Activated T-cell treated with anti-CD3 and anti-CD28 coated beads for 48 hours (primary cell): ENCODE measurements around the gene BHMT.
"Not testable (repeated sequence)": the region's sequence is repeated elsewhere in the genome, so short reads cannot be mapped to it uniquely, and the experiment has no call there.

Experiments used
- DNase-seq: peaks from one replicate; pipeline ENCODE4 v3.0.0-alpha.2; 2020; ENCODE audit warnings: low read depth

Gene BHMT

DNA sequence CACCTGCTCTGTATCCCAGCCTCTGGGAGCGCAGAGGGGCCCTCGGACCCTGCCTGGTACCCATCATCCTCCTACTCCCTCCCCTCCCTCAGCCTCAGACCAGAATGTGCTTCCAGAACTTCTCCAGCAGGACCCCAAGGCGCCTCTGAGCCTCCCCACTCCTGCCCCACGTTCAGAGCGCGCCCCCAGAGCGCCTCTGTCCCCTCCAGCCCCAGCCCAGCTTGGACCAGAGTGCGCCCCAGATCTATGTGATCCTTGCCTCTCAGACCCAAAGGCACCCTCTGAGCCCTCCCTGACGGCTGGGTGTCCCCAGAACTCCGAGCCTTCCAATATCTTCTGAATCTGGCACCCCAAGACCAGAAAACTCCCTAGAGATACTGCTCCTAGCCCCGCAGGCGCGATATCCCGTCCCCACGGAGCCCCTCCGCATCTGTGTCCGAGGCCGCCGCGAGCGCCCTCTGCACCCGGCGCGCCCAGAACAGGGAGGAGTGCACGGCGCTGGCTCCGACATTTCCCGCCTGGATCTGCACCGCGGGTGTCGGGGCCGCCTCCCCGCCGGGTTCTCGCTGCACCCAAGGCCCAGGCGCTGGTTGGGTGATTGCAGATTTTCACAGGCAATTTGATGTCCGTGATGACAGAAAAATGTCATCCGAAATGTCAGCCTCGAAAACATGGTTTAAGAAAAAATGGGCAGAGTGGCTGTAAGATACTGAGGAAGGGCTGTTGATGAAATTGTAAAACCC lies 522 bp downstream of the BHMT start:
- no peak for DNase-seq

DNA sequence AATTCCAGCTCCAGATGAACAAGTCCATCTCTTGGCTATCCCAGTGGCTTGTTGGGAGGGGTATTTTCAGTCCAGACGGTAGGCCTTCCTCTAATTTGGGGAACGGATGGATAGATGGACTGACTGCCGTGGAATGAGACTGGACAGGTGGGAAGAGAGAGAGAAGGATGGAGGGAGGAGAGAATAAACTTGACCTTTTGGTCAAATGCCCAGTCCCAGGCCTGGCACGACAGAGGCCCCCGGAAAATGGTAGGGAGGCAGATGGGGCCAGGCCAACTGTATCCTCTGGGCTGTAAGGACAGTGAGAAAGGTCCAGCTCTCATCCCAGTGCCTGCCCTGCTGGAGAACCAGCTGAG lies 1.1 kb downstream of the BHMT start:
- DNase-seq: no peak

DNA sequence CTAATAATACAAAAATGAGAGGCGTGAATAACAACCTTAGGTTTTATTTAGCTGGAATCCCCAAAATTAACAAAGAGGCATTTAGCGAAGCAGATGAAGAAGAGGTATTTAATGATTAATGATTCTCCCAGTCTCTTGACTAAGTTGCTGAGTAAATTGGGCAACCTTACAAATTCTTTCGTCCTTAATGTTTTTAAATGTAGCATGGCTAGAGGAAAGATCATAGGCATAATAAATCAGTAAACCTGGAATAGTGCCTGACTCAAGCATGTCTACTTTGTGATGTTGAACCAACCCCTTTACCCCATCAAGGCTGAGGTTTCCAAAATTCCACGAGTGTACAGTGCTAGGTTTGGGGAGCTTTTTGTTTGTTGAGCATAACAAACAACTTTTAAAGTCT lies 7.9 kb downstream of the BHMT start:
- DNase-seq: no peak

DNA sequence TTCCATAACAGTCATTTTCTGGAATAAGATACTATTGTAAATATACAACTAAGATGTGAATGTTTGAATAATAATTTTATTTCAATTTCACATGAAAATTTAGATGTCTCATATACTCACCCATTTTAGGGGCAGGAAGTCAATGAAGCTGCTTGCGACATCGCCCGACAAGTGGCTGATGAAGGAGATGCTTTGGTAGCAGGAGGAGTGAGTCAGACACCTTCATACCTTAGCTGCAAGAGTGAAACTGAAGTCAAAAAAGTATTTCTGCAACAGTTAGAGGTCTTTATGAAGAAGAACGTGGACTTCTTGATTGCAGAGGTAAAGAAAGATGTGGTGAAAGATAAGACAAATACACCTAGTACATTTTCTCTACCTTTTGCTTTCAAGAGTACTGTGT lies 8.6 kb downstream of the BHMT start:
- no peak for DNase-seq

DNA sequence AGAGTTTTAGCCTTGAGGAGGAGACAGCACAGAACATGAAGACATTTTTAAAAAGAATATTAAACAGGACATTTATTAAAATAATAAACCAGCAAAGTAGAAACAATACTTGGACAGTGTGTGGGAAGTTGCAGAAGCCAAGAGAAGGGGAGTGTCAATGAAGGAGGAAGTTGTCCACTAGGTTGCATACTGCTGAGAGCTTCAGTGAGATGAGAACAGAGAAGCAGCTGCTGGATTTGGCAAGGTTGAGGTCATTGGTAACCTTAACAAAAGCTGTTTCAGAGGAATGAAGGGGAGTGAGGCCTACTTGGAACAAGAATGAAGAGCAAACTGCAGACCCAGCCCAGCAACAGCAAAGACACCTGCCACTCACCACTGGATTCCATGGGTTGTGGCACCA lies 11.4 kb downstream of the BHMT start:
- no peak for DNase-seq

DNA sequence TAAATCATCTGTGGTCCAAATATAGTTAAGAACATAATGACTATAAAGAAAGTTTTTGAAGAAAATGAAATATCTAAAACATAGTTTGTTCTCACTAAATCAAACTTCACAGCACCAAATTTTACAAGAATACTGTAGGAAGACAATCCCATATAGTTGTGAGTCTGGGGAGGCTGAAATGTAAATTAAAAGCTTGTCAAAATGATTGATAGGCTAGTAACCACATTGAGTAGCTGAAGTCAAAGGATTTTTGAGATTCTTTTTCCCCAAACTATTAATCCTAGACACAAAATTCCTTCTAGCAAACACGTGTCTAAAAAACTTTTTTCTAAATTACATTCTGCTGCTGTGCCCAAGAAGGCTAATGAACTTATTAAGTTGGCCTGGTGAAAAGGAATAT lies 13.0 kb downstream of the BHMT start:
- DNase-seq: no peak

DNA sequence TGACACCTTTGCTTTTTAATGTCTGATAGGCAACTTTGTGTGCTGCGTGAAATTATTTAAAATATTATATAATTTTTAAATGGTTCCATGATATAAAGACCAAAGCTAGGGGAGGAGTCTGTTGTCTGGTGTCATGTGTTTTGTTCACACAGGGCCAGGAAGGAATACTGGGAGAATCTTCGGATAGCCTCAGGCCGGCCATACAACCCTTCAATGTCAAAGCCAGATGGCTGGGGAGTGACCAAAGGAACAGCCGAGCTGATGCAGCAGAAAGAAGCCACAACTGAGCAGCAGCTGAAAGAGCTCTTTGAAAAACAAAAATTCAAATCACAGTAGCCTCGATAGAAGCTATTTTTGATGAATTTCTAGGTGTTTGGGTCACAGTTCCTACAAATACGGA lies 19.2 kb downstream of the BHMT start:
- no peak for DNase-seq

DNA sequence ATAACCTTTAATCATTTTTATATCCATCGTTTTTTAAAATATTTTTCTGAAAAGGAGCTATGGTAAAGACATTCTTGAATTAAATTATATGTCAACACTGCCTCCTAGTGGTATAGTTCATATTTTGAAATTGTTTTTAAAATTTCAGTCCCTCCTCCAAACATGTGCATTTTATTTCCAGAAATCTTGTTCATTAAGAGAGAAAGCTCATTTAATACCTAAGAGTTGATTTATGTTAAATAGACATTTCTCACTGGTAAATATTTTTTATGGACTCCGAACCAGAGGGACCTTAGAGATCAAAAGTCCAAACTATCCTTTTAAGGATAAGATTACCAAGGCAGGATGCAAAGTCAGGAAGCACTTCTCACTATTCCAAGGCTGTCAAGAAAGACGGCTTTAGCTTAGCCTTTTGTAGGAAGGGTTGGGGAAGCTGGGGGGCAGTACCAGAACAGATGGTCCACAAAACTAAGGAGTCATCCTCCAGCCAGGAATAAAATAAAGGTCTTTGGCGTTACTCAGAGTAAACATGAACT lies 21.6 kb downstream of the BHMT start:
- no peak for DNase-seq

DNA sequence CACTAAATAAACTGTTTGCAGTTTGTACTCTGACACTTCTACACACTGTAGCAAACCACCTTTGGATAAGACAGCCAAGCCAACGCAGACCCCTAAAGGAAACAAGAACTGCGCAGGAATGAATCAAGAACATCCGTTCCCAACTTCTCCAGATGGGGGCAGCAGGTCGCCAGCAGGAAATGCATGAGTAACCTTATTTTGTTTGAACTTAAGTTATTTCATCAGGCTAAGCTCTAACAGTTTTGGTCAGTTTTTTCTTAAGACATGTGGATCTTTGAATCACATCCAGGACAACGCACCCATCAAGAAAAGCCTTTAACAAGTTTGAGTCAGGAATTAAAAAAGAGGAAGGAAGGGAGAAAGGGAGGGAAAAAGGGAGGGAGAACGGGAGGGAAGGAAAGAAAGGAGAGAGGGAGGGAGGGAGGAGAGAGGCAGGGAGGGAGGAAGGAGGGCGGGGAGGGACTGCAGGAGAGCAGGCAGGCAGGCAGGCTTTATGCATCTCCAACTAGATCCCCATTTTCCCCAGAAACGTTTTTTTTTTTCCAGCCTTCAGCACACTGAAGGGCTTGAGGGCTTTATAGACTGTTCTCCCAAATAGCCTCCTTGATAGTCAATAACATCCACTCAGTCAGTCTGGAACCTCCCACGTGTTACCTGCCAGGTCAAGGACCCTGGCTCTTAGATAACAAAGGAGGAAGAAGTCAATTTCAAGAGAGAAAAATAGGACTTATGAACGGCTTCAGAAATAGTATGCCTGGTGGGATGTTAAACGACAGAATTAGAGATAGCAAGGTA lies 22.2 kb downstream of the BHMT start:
- peak; percentile 57 for DNase-seq

DNA sequence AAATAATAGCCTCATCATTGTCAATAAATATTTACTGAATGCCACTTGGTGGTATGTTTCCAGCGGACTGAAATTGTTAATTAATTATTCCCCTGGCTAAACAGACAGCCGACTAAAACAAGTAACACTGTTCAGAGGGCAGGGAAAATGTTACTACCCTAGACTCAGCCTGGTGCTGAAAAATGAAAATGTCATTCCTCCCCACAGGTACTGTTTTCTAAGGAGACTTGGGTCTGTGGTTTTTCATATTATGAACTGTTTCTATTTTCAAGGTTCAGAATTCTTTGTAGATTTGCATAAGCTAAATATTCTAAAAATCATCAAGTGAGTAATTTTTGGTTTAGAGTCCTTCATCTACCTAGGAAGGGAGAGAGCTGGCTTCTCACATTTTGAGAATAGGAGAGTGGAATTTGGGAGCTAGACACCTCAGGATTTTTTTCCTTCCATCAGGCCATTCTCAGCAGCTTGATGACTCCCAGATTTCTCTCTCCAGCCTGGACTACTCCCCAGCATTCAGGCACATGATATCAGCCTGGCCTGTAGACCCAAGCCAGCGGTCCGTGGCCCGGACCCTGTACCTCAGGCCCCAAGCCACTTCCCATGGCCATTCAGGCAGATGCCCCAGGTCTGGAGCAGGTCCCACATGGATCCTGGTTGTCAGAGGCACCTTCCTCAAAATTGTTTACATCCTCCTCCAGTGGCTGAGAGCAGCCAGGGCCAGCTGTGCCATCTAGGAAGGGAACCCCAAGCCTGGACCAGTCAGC lies 24.4 kb downstream of the BHMT start:
- no peak for DNase-seq

DNA sequence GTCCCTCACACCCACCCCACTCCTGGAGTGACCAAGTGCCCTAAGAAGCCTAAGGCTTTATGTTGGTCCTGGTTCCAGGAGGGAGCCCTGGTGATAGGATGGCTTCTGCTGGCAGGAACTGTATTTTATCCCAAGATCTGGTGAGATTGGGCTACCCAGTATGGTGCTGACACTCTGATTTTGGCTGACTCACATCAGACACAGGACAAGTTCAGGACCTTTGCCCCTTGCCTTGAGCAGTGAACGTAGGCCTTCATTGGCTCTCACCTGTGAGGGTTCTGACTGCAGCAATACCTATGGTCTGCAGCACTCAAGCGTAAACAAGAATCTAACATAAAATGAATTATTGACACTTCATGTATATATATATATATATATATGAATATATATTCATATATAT lies 25.0 kb downstream of the BHMT start:
- DNase-seq: no peak

DNA sequence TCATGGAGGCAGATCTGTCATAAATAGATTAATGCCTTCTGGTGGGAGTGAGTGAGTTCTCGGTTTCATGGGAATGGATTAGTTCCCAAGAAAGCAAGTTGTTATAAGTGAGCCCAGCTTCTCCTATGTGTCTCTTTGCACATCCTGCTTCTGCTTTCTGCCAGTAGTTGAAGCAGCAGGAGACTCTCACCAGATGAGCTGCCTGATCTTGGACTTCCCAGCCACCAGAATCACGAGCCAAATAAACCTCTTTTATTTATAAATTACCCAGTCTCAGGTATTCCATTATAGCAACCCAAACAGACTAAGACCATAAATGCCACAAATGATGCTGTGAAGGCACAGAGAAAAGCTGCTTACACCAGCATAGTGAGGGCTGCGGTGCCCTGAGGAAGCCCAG lies 28.9 kb downstream of the BHMT start:
- no peak for DNase-seq

DNA sequence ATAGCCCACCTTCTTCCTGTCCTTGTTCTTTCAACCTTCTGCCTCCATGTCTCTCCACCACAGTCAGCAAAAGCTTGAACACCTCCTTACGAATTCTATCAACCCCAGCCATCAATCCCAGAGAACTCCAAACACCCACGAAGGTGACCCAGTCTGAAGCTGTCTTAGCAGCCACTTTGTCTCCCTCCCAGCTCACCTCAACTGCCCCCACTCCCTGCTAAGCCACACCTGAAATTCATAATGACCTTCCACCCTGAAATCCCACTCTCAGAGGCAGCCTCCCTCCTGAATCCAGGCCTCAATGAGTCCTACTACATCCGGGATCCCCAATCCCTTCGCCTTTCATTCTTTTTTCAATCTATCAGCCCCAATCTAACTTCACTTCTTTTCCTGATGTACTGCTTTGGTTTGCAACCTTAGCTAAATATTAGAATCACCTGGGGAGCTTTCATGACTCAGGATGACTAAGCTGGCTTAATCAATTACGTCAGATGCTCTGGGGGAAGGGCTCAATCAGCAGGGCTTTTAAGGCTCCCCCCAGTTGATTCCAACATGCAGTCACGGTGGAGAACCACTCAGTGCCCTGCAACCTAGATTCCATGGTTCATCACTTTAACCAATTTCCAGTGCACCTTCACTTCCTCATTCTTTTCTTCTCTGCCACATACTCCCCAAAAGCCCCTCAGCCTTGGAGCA lies 32.2 kb downstream of the BHMT start:
- DNase-seq: no peak

DNA sequence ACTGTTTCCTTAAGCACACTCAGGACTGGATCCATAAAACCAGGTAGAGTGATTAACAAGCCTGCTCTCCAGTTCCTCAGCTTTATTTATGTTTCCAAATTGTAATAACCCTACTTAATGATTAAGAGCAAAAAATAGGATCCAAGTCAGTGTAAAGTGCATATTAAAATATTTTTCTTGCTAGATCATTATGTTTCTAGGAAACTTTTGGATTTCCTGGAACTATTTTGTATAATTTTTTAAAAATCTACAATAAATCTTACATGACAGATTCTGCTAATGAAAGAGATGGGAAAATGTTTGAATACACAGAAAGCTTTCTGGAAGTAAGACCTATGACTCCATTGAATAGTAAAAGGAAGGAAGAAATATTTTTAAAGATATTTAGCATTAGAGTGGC lies 35.5 kb downstream of the BHMT start:
- no peak for DNase-seq

DNA sequence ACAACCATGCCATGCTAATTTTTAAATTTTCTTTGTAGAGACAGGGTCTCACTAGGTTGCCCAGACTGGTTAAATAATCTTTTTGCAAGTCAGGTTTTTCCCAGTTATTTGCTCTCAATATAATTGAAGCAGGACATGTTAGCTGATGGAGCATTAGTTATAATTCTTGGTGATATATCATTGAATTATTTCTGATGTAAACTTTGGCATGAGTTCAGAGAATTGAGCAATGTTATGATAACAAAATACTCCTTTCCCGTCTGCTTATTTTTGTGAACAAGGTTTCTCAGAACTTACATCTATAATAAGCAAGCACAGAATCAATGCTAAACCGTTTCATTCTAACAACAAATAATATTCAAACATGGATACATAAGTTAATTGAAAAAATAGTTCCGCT lies 37.8 kb downstream of the BHMT start:
- no peak for DNase-seq

DNA sequence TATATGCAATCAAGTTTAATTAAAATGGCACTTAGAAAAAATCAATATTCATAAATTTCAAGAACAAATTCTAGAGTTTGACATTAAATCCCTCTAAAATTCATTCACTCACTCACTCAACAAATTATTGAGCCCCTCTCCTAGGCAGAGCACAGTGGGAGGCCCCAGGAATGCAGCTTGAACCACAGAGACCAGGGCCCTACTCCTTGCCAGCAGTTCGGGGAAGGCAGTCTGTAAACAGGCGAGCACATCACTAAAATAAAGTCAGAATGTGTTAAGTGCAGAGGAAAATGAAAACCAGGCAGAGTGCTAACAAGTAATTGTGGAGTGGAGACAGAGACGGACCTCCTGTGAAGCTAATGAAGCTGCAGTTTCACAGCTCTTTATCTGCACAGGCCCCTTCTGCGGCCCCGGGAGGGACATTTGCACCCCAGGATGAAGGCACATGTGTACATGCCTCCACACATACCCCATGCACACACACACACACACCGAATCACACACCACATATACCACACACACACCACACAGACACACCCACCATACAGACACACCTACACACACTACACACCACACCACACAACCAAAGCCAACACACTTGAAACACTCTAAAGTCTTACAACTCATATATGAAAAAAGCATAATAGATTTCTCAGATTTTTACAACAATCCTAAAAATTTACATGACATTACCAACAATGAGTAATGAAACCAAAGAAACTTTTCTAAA lies 40.5 kb downstream of the BHMT start:
- DNase-seq: no peak

DNA sequence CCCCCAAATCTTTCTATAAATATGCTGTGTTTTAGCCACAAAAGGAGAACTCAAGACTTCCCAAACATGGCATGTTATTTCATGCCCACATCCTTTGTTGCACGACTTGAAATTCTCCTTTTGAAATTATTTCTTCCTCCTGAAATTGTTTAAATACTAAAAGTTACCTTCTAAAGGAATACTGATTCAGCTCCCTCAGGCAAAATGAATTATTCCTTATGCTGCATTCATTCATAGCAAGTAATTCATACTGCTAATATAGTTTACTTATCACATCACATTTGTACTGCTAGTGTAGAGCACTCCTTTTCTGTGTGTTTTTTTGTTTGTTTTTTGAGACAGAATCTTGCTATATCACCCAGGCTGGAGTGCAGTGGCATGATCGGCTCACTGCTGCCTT lies 45.7 kb downstream of the BHMT start:
- DNase-seq: no peak

DNA sequence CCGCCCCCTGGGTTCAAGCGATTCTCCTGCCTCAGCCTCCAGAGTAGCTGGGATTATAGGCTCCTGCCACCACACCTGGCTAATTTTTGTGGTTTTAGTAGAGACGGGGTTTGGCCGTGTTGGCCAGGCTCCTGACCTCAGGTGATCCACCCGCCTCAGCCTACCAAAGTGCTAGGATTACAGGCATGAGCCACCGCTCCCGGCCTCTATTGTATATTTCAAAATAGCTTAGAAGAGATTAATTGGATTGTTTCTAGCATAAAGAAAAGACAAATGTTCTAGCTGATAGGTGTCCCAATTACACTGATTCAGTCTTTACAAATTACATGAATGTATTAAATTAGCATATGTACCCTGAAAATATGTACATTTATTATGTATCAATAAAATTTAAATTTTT lies 50.0 kb downstream of the BHMT start:
- not testable (repeated sequence) for DNase-seq

DNA sequence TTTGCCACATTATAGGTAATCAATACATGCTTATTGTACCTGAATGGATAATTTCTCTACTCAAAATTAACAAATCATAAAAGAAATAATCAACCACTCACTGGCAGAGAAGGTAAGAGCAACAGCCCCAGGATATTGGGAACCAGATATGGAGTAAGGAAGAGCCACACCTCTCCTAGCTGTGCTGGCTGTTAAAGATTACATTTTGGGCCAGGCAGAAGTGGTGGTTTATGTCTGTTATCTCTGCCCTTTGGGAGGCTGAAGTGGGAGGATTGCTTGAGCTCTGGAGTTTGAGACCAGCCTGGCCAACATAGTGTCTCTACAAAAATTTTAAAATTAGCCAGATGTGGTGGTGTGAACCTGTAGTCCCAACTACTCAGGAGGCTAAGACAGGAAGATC lies 56.4 kb downstream of the BHMT start:
- no peak for DNase-seq

DNA sequence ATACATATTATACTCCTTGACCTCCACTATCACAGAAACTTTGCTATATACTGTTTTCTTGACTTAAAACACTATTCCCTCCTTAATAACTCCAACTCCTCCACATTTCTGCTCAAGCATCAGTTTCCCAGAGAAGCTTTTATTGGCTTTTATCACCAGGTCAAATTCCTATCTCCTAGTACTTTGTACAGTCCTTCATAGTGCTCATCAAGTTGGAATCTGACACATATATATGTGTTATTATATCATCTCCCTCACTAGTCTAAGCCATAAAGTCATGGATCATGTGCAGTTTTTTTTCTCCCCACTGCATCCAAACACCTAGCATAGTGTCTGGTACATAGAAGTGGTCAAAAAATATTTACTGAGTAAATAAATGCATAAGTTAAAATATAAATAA lies 59.1 kb downstream of the BHMT start:
- no peak for DNase-seq

DNA sequence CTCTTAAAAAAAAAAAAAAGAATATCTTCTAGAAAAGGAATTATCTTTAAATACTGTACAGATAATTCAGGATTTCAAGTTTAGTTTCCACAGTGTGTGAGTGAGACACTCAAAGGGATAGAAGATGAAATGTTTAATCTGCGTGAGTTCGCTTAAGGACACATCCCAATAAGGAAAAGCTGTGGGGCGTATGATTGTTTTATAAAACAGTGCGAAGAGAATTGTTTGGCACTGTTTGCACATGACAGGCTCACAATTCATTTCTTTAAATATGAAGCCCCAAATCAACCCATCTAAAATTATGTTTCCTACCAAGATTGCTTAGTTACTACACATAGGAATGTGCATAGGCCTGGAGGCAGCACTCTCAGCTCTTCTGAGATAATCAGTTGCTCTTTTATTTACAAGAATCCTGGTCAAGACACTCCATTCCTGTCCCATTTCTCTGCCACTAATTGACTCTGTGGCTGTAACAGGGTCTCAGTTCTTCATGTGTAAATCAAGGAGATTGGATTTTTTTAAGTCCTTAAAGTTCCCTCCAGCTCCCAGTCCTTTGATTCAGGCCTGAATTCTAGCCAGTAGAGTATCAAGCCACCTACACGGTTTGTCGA lies 60.1 kb downstream of the BHMT start:
- DNase-seq: no peak
